HCT116 (cell line): ENCODE data around the gene MRPS21. TPM values are rescaled to one million over a fixed set of nuclear protein-coding genes. Genes with fewer than 3 reads are reported as not detected.

Experiments used
- ATAC-seq: fragments of 200-7000 bp; cut with Tn5 transposase; 2 replicates; pipeline ENCODE4 v1.9.1; 2020; ENCODE audit warnings: mild to moderate bottlenecking, moderate library complexity
- BruUV-seq: library from RNA; stranded (reverse); fragments of 400-500 nt; replicated peaks from 2 replicates; lab custom pipeline; 2021; lab: Mats Ljungman, UMichigan
- CTCF ChIA-PET: fragments of 300-600 bp; sonication (Branson Sonifier 250); formaldehyde crosslinking; loops from one replicate; lab custom pipeline; 2021; ENCODE audit warnings: antibody characterized with exemption; lab: Charles Lee
- POLR2A ChIA-PET: fragments of 300-600, 350-600 bp; sonication (Branson Sonifier 250); formaldehyde crosslinking; loops from one replicate; lab custom pipeline; 2021; ENCODE audit warnings: antibody characterized with exemption; lab: Charles Lee
- RAD21 ChIA-PET, 2 experiments: fragments of 300-600 bp; sonication (Branson Sonifier 250); formaldehyde crosslinking; loops; one replicate each; lab custom pipeline; 2023; ENCODE audit warnings: low total read pairs in 2 of 2; ENCODE audit not compliant: uncharacterized antibody in 2 of 2, unreplicated experiment in 2 of 2, low non-redundant PET in 1 of 2; lab: Charles Lee
- DNase-seq: peaks from one replicate; pipeline ENCODE4 v3.0.0-alpha.2; 2010; ENCODE audit warnings: low read depth, low spot score
- H2AFZ ChIP-seq: fragments of 200-600 bp; shearing (Covaris generic), sonication (generic); 2 replicates; pipeline ENCODE4 v1.6.1; 2017; ENCODE audit warnings: low read depth, mixed run types, mixed read lengths, antibody characterized with exemption, low read length; ENCODE audit not compliant: poor library complexity, severe bottlenecking
- H3K27ac ChIP-seq: 2 replicates; pipeline ENCODE4 v1.5.1; 2012; ENCODE audit warnings: low read depth, low read length
- H3K27me3 ChIP-seq: fragments of 200-600 bp; sonication (generic); 2 replicates; pipeline ENCODE4 v1.6.1; 2016; ENCODE audit warnings: mixed run types, low read length, mixed read lengths; ENCODE audit not compliant: insufficient read depth
- H3K36me3 ChIP-seq, 2 experiments: fragments of 200-500 bp in 1 of 2; fragments of 200-600 bp in 1 of 2; sonication (Bioruptor generic) in 1 of 2; sonication (generic) in 1 of 2; 2 replicates each; pipeline versions ENCODE4 v1.5.1 to v1.6.1; 2014 to 2016; ENCODE audit warnings: low read length in 2 of 2, inconsistent platforms in 1 of 2, mixed read lengths in 1 of 2, mixed run types in 1 of 2; ENCODE audit not compliant: insufficient read depth in 2 of 2, control insufficient read depth in 1 of 2
- H3K4me1 ChIP-seq, 2 experiments: fragments of 200-600 bp in 1 of 2; sonication (generic) in 1 of 2; 2 replicates each; pipeline versions ENCODE4 v1.5.1 to v1.6.1; 2012 to 2017; ENCODE audit warnings: low read length in 2 of 2, inconsistent platforms in 1 of 2, mild to moderate bottlenecking in 1 of 2, mixed read lengths in 1 of 2, mixed run types in 1 of 2, moderate library complexity in 1 of 2; ENCODE audit not compliant: insufficient read depth in 2 of 2, control insufficient read depth in 1 of 2
- H3K4me2 ChIP-seq: fragments of 200-600 bp; sonication (generic); 2 replicates; pipeline ENCODE4 v1.6.1; 2017; ENCODE audit warnings: mixed run types, low read length, mixed read lengths
- H3K4me3 ChIP-seq, 2 experiments: fragments of 200-600 bp in 1 of 2; sonication (generic) in 1 of 2; replicated peaks in 1 of 2; 2 replicates each; pipeline ENCODE4 v1.5.1; 2011 to 2016; ENCODE audit warnings: low read length in 2 of 2, control low read depth in 1 of 2, low read depth in 1 of 2, mild to moderate bottlenecking in 1 of 2, mixed read lengths in 1 of 2, mixed run types in 1 of 2
- H3K79me2 ChIP-seq: fragments of 200-600 bp; sonication (generic); 2 replicates; pipeline ENCODE4 v1.6.1; 2017; ENCODE audit warnings: mild to moderate bottlenecking, mixed run types, low read length, moderate library complexity, mixed read lengths; ENCODE audit not compliant: insufficient read depth
- H3K9ac ChIP-seq: fragments of 200-600 bp; sonication (generic); 2 replicates; pipeline ENCODE4 v1.6.1; 2016; ENCODE audit warnings: low read length, mixed read lengths
- H3K9me2 ChIP-seq: fragments of 200-600 bp; sonication (generic), shearing (Covaris generic); 2 replicates; pipeline ENCODE4 v1.6.1; 2017; ENCODE audit warnings: mixed run types, mild to moderate bottlenecking, moderate library complexity; ENCODE audit not compliant: insufficient read depth
- H3K9me3 ChIP-seq, 2 experiments: fragments of 200-500 bp in 1 of 2; fragments of 200-600 bp in 1 of 2; sonication (Bioruptor generic) in 1 of 2; sonication (generic) in 1 of 2; 2 replicates each; pipeline ENCODE4 v1.6.1; 2014 to 2017; ENCODE audit warnings: low read length in 2 of 2, mixed read lengths in 2 of 2, inconsistent platforms in 1 of 2, low read depth in 1 of 2, mild to moderate bottlenecking in 1 of 2, mixed run types in 1 of 2, moderate library complexity in 1 of 2; ENCODE audit not compliant: control insufficient read depth in 1 of 2, insufficient read depth in 1 of 2
- H4K20me1 ChIP-seq: fragments of 200-600 bp; sonication (generic), shearing (Covaris generic); 2 replicates; pipeline ENCODE4 v1.6.1; 2017; ENCODE audit warnings: mixed run types, mild to moderate bottlenecking, moderate library complexity; ENCODE audit not compliant: insufficient read depth
- CBX3 ChIP-seq: IDR thresholded peaks from 2 replicates; pipeline ENCODE4 v1.6.1; 2012; ENCODE audit warnings: low read depth
- EZH2 ChIP-seq: fragments of 200-600 bp; sonication (generic); IDR thresholded peaks from 2 replicates; pipeline ENCODE4 v1.6.1; 2017; ENCODE audit warnings: antibody characterized with exemption, mixed run types
- MAX ChIP-seq: IDR thresholded peaks from 2 replicates; pipeline ENCODE4 v1.6.1; 2012
- RAD21 ChIP-seq: IDR thresholded peaks from 2 replicates; pipeline ENCODE4 v1.6.1; 2012; ENCODE audit warnings: low read depth, mild to moderate bottlenecking
- SP1 ChIP-seq: IDR thresholded peaks from 2 replicates; pipeline ENCODE4 v1.6.1; 2012; ENCODE audit warnings: low read depth
- ZBTB33 ChIP-seq: IDR thresholded peaks from 2 replicates; pipeline ENCODE4 v1.6.1; 2011; ENCODE audit warnings: mild to moderate bottlenecking, low read length, moderate library complexity; ENCODE audit not compliant: insufficient replicate concordance; ENCODE audit errors: extremely low read depth
- ZNF274 ChIP-seq: fragments of 200-500 bp; sonication (Bioruptor generic); IDR thresholded peaks from 2 replicates; pipeline ENCODE4 v1.6.1; 2014; ENCODE audit warnings: mild to moderate bottlenecking, low read depth, low read length, inconsistent platforms
- intact Hi-C: fragments of 100-400 bp; cut with micrococcal nuclease; formaldehyde crosslinking; loops from 2 replicates; pipeline ENCODE4 v1.10.0; 2022
- total RNA-seq: library from RNA; stranded (reverse); gene quantifications from one replicate; pipeline ENCODE4 v1.2.1, GENCODE V29; 2021; ENCODE audit not compliant: unreplicated experiment

MRPS21 gene
- total RNA-seq, 1 experiment from 2014 or later: 96.9 TPM

GRCh38 chr1:150256198-150256553 lies 37.5 kb upstream of the MRPS21 start:
- CTCF ChIA-PET: interaction anchor here (0.6 to 2.3 kb wide), 18 partner anchors 10 to 750 kb away, joined by 3 to 18 read pairs (median 4); partner anchors contain the start of genes APH1A, C1orf54, CIART and FALEC
- BruUV-seq: no TSS peak
- intact Hi-C loops: loop anchor here (1.0 to 10.0 kb wide), 6 partner anchors 25 to 741 kb away; partner anchors contain the start of gene PRPF3
- Histone ChIP-seq H4K20me1 (no peaks in the 10 kb centered on the region), H3K9ac (no peak overlapping the region), H3K4me1 (peaks cover 22 to 35% of the 10 kb centered on the region in 2 experiments), H3K27me3 (no peaks in the 10 kb centered on the region), H3K36me3 (no peaks in the 10 kb centered on the region), H3K27ac (no peak overlapping the region), H3K4me2 (peak overlapping the region; percentile 58), H2AFZ (peak overlapping the region; percentile 75), H3K4me3 (no peak overlapping the region), H3K9me3 (no peaks in the 10 kb centered on the region), H3K9me2 (no peaks in the 10 kb centered on the region), H3K79me2 (no peaks in the 10 kb centered on the region)
- RAD21 ChIA-PET: interaction anchor here in 1 of 2 experiments (1.1 kb wide), 1 partner anchor 25 kb away, joined by 6 read pairs; no protein-coding TSS in a partner anchor
- no peak for TF ChIP-seq RAD21
- no peak for TF ChIP-seq CBX3
- TF ChIP-seq EZH2: no peak
- no peak for TF ChIP-seq MAX
- TF ChIP-seq ZNF274: no peak
- no peak for TF ChIP-seq SP1
- TF ChIP-seq ZBTB33: no peak
- DNase-seq (no peak), ATAC-seq (no peak)
- POLR2A ChIA-PET: interaction anchor here (0.8 kb wide), 1 partner anchor 13 kb away, joined by 3 read pairs; the partner anchor contains the start of gene APH1A
